ENCODE data around the gene NDUFA6.

- TF ChIP-seq EZH2phosphoT487 (IDR thresholded peaks at IDR 0.05; ENCODE audit: insufficient read depth, low read depth) (no peak), EZH2 (IDR thresholded peaks at IDR 0.05; ENCODE audit: insufficient read depth, poor library complexity, severe bottlenecking) (no peak)
Observed at GRCh38 chr22:42074846-42075676, 15.5 kb downstream of the NDUFA6 start.

Data from GM23248 (cell line).